HG03571 (cell line): ENCODE measurements around the gene ZIC5.
A peak's percentile ranks its signal among the peaks of the same experiment; 100 is the strongest.

Experiments
- ATAC-seq: cut with Tn5 transposase; IDR thresholded peaks from one replicate; pipeline ENCODE4 v1.9.1; 2021; ENCODE audit not compliant: unreplicated experiment

Gene ZIC5

GRCh38 chr13:99941086-99941485 is 30.5 kb downstream of the ZIC5 start:
- no peak for ATAC-seq

- no peak for ATAC-seq
Observed at GRCh38 chr13:99938635-99939034, 32.9 kb downstream of the ZIC5 start.

- no peak for ATAC-seq
Observed at GRCh38 chr13:99935772-99936171, 35.8 kb downstream of the ZIC5 start.

GRCh38 chr13:99932912-99933311 is 38.7 kb downstream of the ZIC5 start:
- ATAC-seq = no peak

- no peak for ATAC-seq
Observed at GRCh38 chr13:99930925-99931324, 40.6 kb downstream of the ZIC5 start.

- ATAC-seq = no peak
Observed at GRCh38 chr13:99929866-99930265, 41.7 kb downstream of the ZIC5 start.

GRCh38 chr13:99926014-99926731 is 45.4 kb downstream of the ZIC5 start:
- ATAC-seq = no peak

GRCh38 chr13:99923877-99924582 is 47.5 kb downstream of the ZIC5 start:
- no peak for ATAC-seq

GRCh38 chr13:99922631-99923404 is 48.7 kb downstream of the ZIC5 start:
- no peak for ATAC-seq

- ATAC-seq = no peak
Observed at GRCh38 chr13:99919132-99919531, 52.4 kb downstream of the ZIC5 start.

- ATAC-seq = peak; percentile 68
Observed at GRCh38 chr13:99916366-99917103, 55.0 kb downstream of the ZIC5 start.

GRCh38 chr13:99913167-99913566 is 58.4 kb downstream of the ZIC5 start:
- no peak for ATAC-seq
